Heart right ventricle (tissue), 16 donors: ENCODE data around the gene INPP1. TPM values are rescaled to one million over a fixed set of nuclear protein-coding genes. Genes with fewer than 3 reads are reported as not detected.

Experiments used
- ATAC-seq, 8 donors: fragments of 200-7000 bp; cut with Tn5 transposase; one replicate each; pipeline ENCODE4 v1.9.1; 2020; ENCODE audit warnings: mild to moderate bottlenecking in 8 of 8, moderate library complexity in 8 of 8, moderate number of reproducible peaks in 1 of 8
- DNase-seq, 2 donors: peaks; one replicate each; pipeline ENCODE4 v3.0.0-alpha.2; 2020
- H3K27ac ChIP-seq, 10 donors: fragments of 200-600 bp; sonication (generic) in 2 of 10; one replicate each; pipeline versions ENCODE4 v1.5.0 to v1.8.0; 2020 to 2022; ENCODE audit warnings: mild to moderate bottlenecking in 3 of 10
- H3K27me3 ChIP-seq, 7 donors: fragments of 200-600 bp; one replicate each; pipeline ENCODE4 v1.8.0; 2021 to 2022; ENCODE audit warnings: mild to moderate bottlenecking in 2 of 7
- H3K36me3 ChIP-seq, 9 donors: fragments of 200-600 bp; sonication (generic) in 1 of 9; one replicate each; pipeline versions ENCODE4 v1.5.0 to v1.8.0; 2020 to 2022; ENCODE audit warnings: mild to moderate bottlenecking in 2 of 9
- H3K4me1 ChIP-seq, 9 donors: fragments of 200-600 bp; sonication (generic) in 1 of 9; one replicate each; pipeline versions ENCODE4 v1.5.0 to v1.8.0; 2020 to 2022; ENCODE audit warnings: mild to moderate bottlenecking in 4 of 9
- H3K4me3 ChIP-seq, 10 donors: fragments of 200-600 bp; sonication (generic) in 2 of 10; one replicate each; pipeline versions ENCODE4 v1.5.0 to v1.8.0; 2020 to 2022; ENCODE audit warnings: mild to moderate bottlenecking in 7 of 10, moderate library complexity in 2 of 10
- H3K9me3 ChIP-seq, 11 donors: fragments of 200-600 bp in 10 of 11; sonication (generic) in 2 of 11; one replicate each; pipeline versions ENCODE4 v1.5.0 to v1.8.0; 2013 to 2022; ENCODE audit warnings: mild to moderate bottlenecking in 2 of 11, control low read depth in 1 of 11, moderate library complexity in 1 of 11
- CTCF ChIP-seq, 9 donors: fragments of 200-600 bp; sonication (generic) in 2 of 9; IDR thresholded peaks; one replicate each; pipeline versions ENCODE4 v1.5.0 to v1.8.0; 2021 to 2022; ENCODE audit warnings: antibody characterized with exemption in 9 of 9, mild to moderate bottlenecking in 5 of 9, moderate library complexity in 1 of 9
- WGBS, 2 donors: extraction: QIAGEN DNeasy Blood & Tissue Kit; methylation state at CpG; one replicate each; pipeline ENCODE4 v1.1.7; 2013; ENCODE audit warnings: inconsistent platforms in 1 of 2; 5-methylcytosine and 5-hydroxymethylcytosine counted together
- intact Hi-C, 10 donors: fragments of 100-400 bp; cut with DNase I; formaldehyde crosslinking; loops; one replicate each; pipeline versions ENCODE4 v1.11.1 to v1.14.2; 2022
- polyA plus RNA-seq, 2 donors: library from polyadenylated mRNA; stranded (reverse); fragments of 200-250 nt; gene quantifications; one replicate each; pipeline ENCODE4 v1.2.3, GENCODE V29; 2013
- total RNA-seq, 10 donors: library from RNA; stranded (reverse); fragmentation: NEBNext Ultra II Directional in 3 of 10; extraction: Animal tissue kit (Norgen Biotek cat#: 25700) in 3 of 10; gene quantifications; one replicate each; pipeline versions ENCODE4 v1.2.1 to v1.2.4, GENCODE V29; 2021 to 2023
- donor health status: Arrhythmogenic right ventricular cardiomyopathy.
- donor health status: ischemic (EF 13 %, LVEDD 7.1; RV severe dilation, severe dysfunction).
- donor health status: healthy with polysubstance abuse.
- donor health status: DM: no; HTN: yes; CAD: no.
- donor health status: DM: no; HTN: no; CAD: no.
- donor health status: ischemic (EF 25% LVEDD 6.9; RV normal size, moderate dysfunction).
- donor health status: ischemic (EF 25% LVEDD 5.7; RV mildly dilated, moderate dysfunction).
- donor health status: healthy.
- donor health status: DM: yes; HTN: yes; CAD: no.
- donor health status: Ischemic cardiomyopathy.
- donor health status: ischemic (EF 35%, LVEDD 5.7; RV mildly dilated, moderate dysfunction).
- donor health status: nonischemic (EF 11% LVEDD 7.7; RV severe dilation, severe dysfunction).
- donor health status: DM: yes; HTN: yes; CAD: no.
- donor health status: PGD.
- donor health status: ischemic (EF 29% LVEDD 5.4; RV normal size, mild dysfunction).
- donor health status: nonischemic (EF 23%, LVEDD 6.1; RV moderate dilation, normal function).

INPP1 gene
- total and polyA plus RNA-seq, 12 donors = 10.4 to 29.5 (median 16.6) TPM

GRCh38 chr2:190369635-190370034 lies 26.2 kb downstream of the INPP1 start:
- peaks cover 0 to 67% (median 17%) of the 10 kb centered on the region in 9 donors for H3K36me3 ChIP-seq
- no peak overlapping the region for H3K4me3 ChIP-seq
- H3K27me3 ChIP-seq = no peaks in the 10 kb centered on the region
- intact Hi-C loops = loop anchor here in 8 of 10 donors (5.0 to 10.0 kb wide), 5 partner anchors 42 to 415 kb away; no protein-coding TSS in a partner anchor
- no peak for DNase-seq
- H3K27ac ChIP-seq = no peak overlapping the region
- TF ChIP-seq CTCF (IDR thresholded peaks at IDR 0.05) = no peak
- ATAC-seq = no peak
- no peaks in the 10 kb centered on the region for H3K9me3 ChIP-seq
- 97 to 100% methylated on average over 2 of the region's 2 CpGs for WGBS, 2 donors
- H3K4me1 ChIP-seq = no peaks in the 10 kb centered on the region

- ATAC-seq (no peak), DNase-seq (no peak)
- Histone ChIP-seq H3K27me3 (no peaks in the 10 kb centered on the region), H3K4me1 (peaks cover 0 to 11% (median 0%) of the 10 kb centered on the region in 9 donors), H3K27ac (no peak overlapping the region), H3K9me3 (no peaks in the 10 kb centered on the region), H3K4me3 (no peak overlapping the region), H3K36me3 (peaks cover 0 to 8% (median 1%) of the 10 kb centered on the region in 9 donors)
- intact Hi-C loops = loop anchor here in 4 of 10 donors (5.0 to 10.0 kb wide), 3 partner anchors 291 to 426 kb away; no protein-coding TSS in a partner anchor
- TF ChIP-seq CTCF (IDR thresholded peaks at IDR 0.05) = no peak
These were observed 32.7 kb downstream of the INPP1 start for GRCh38 chr2:190376083-190376482.

GRCh38 chr2:190376591-190377245 lies 33.3 kb downstream of the INPP1 start:
- no peak for TF ChIP-seq CTCF (IDR thresholded peaks at IDR 0.05)
- WGBS, 2 donors = 85 to 91% methylated on average over 3 of the region's 3 CpGs
- intact Hi-C loops = loop anchor here in 4 of 10 donors (5.0 to 10.0 kb wide), 3 partner anchors 292 to 426 kb away; no protein-coding TSS in a partner anchor
- ATAC-seq (no peak), DNase-seq (no peak)
- Histone ChIP-seq H3K27me3 (no peaks in the 10 kb centered on the region), H3K36me3 (peaks cover 0 to 2% (median 0%) of the 10 kb centered on the region in 9 donors), H3K4me1 (peaks cover 0 to 11% (median 0%) of the 10 kb centered on the region in 9 donors), H3K4me3 (no peak overlapping the region), H3K9me3 (no peaks in the 10 kb centered on the region), H3K27ac (no peak overlapping the region)

GRCh38 chr2:190378880-190379237 lies 35.5 kb downstream of the INPP1 start:
- WGBS, 2 donors = 86 to 89% methylated on average over 6 of the region's 6 CpGs
- Histone ChIP-seq H3K36me3 (no peaks in the 10 kb centered on the region), H3K4me1 (peaks cover 0 to 11% (median 0%) of the 10 kb centered on the region in 9 donors), H3K27me3 (no peaks in the 10 kb centered on the region), H3K27ac (peak overlapping the region in 2 of 10 donors; percentile 14 to 41), H3K4me3 (no peak overlapping the region), H3K9me3 (no peaks in the 10 kb centered on the region)
- ATAC-seq (peak in 1 of 8 donors; percentile 19), DNase-seq (no peak)
- intact Hi-C loops = loop anchor here in 4 of 10 donors (5.0 to 10.0 kb wide), 3 partner anchors 294 to 423 kb away; no protein-coding TSS in a partner anchor
- TF ChIP-seq CTCF (IDR thresholded peaks at IDR 0.05) = no peak
